Ishikawa (cell line): ENCODE data around the gene MARCHF6.

Experiments used
- CEBPB ChIP-seq: IDR thresholded peaks from 2 replicates; pipeline ENCODE4 v1.6.1; 2012
- CREB1 ChIP-seq: IDR thresholded peaks from 2 replicates; pipeline ENCODE4 v1.6.1; 2012; ENCODE audit warnings: low read depth
- EGR1 ChIP-seq: IDR thresholded peaks from 2 replicates; pipeline ENCODE4 v1.6.1; 2012
- EP300 ChIP-seq: IDR thresholded peaks from 2 replicates; pipeline ENCODE4 v1.6.1; 2012; ENCODE audit warnings: borderline replicate concordance
- FOXM1 ChIP-seq: IDR thresholded peaks from 2 replicates; pipeline ENCODE4 v1.6.1; 2012; ENCODE audit warnings: low read depth, borderline replicate concordance
- NFIC ChIP-seq: IDR thresholded peaks from 2 replicates; pipeline ENCODE4 v1.6.1; 2012
- RAD21 ChIP-seq: IDR thresholded peaks from 2 replicates; pipeline ENCODE4 v1.6.1; 2012; ENCODE audit warnings: low read depth
- TAF1 ChIP-seq: IDR thresholded peaks from 2 replicates; pipeline ENCODE4 v1.6.1; 2012; ENCODE audit warnings: low read depth, mild to moderate bottlenecking
- TCF12 ChIP-seq: IDR thresholded peaks from 2 replicates; pipeline ENCODE4 v1.6.1; 2012; ENCODE audit warnings: low read depth
- TEAD4 ChIP-seq: IDR thresholded peaks from 2 replicates; pipeline ENCODE4 v1.6.1; 2012
- YY1 ChIP-seq: IDR thresholded peaks from 2 replicates; pipeline ENCODE4 v1.6.1; 2012; ENCODE audit warnings: low read depth
- ZBTB7A ChIP-seq: IDR thresholded peaks from 2 replicates; pipeline ENCODE4 v1.6.1; 2012; ENCODE audit warnings: low read depth
- TF ChIP-seq, protein P1 (sequence below): IDR thresholded peaks from 2 replicates; pipeline ENCODE4 v1.6.1; 2012
- TF ChIP-seq, protein P2 (sequence below): IDR thresholded peaks from 2 replicates; pipeline ENCODE4 v1.6.1; 2012; ENCODE audit warnings: low read depth, mild to moderate bottlenecking
- TF ChIP-seq, protein P3 (sequence below): IDR thresholded peaks from 2 replicates; pipeline ENCODE4 v1.6.1; 2012

The MARCHF6 gene

DNA sequence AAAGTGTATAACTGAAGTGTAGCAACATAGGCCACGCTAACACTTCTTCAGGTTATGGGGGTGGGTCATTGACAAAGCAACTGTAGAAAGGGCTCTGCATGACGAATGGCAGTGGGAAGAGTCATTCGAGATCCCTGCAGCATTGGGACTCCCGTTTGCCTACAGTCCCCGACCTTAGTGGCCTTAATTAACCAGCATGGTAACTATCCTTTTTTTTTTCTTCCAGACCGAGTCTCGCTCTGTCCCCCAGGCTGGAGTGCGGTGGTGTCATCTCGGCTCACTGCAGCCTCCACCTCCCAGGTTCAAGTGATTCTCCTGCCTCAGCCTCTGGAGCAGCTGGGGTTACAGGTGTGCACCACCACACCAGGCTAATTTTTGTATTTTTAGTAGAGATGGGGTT lies 31.6 kb upstream of the MARCHF6 start:
- no peak for TF ChIP-seq RAD21
- TF ChIP-seq, protein P1, sequence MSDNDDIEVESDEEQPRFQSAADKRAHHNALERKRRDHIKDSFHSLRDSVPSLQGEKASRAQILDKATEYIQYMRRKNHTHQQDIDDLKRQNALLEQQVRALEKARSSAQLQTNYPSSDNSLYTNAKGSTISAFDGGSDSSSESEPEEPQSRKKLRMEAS: no peak
- TF ChIP-seq EGR1: no peak
- TF ChIP-seq TEAD4: no peak
- no peak for TF ChIP-seq CREB1
- TF ChIP-seq, protein P2, sequence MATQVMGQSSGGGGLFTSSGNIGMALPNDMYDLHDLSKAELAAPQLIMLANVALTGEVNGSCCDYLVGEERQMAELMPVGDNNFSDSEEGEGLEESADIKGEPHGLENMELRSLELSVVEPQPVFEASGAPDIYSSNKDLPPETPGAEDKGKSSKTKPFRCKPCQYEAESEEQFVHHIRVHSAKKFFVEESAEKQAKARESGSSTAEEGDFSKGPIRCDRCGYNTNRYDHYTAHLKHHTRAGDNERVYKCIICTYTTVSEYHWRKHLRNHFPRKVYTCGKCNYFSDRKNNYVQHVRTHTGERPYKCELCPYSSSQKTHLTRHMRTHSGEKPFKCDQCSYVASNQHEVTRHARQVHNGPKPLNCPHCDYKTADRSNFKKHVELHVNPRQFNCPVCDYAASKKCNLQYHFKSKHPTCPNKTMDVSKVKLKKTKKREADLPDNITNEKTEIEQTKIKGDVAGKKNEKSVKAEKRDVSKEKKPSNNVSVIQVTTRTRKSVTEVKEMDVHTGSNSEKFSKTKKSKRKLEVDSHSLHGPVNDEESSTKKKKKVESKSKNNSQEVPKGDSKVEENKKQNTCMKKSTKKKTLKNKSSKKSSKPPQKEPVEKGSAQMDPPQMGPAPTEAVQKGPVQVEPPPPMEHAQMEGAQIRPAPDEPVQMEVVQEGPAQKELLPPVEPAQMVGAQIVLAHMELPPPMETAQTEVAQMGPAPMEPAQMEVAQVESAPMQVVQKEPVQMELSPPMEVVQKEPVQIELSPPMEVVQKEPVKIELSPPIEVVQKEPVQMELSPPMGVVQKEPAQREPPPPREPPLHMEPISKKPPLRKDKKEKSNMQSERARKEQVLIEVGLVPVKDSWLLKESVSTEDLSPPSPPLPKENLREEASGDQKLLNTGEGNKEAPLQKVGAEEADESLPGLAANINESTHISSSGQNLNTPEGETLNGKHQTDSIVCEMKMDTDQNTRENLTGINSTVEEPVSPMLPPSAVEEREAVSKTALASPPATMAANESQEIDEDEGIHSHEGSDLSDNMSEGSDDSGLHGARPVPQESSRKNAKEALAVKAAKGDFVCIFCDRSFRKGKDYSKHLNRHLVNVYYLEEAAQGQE: no peak
- no peak for TF ChIP-seq CEBPB
- no peak for TF ChIP-seq TCF12
- no peak for TF ChIP-seq NFIC
- no peak for TF ChIP-seq ZBTB7A
- no peak for TF ChIP-seq FOXM1
- TF ChIP-seq, protein P3, sequence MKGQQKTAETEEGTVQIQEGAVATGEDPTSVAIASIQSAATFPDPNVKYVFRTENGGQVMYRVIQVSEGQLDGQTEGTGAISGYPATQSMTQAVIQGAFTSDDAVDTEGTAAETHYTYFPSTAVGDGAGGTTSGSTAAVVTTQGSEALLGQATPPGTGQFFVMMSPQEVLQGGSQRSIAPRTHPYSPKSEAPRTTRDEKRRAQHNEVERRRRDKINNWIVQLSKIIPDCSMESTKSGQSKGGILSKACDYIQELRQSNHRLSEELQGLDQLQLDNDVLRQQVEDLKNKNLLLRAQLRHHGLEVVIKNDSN: no peak
- no peak for TF ChIP-seq YY1
- no peak for TF ChIP-seq EP300

DNA sequence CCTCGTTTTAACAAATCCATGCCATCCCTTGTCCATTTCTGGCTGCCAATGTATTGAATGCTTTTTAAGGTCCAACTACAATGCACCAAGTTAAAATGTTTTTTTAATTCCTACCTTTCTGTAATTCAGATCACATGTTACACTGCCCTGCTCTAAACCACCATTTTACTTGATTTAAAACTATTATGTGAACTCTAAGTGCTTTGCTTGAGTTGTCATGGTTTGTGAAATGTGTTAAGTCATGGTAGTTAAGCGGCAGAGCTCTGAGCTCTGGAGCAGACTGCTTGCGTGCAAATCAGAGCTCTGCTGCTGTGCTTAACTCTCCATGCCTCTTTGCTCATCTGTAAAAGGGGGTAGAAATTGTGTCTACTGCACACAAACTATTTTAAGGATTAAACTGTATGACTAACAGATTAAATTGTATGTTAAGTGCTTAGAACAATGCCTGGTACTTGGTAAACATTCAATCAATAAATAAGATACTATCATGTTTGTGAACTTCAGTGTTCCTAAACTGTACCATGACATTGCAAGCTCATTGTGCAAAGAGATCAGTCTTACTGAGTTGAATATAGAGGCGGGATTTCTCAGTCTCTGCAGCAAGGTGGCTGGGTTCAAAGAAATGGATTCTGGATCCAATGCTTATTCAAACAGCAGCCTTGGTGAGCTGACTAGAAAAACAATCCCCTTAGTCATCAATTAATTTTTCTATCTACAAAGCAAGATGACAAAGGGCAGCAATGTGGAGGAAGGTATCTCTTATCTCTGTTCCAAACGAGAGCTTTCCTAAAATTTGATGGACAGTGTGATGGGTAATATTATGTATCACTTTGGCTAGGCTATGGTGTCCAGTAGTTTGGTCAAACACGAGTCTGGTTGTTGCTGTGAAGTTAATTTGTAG lies 29.7 kb upstream of the MARCHF6 start:
- no peak for TF ChIP-seq YY1
- no peak for TF ChIP-seq TEAD4
- TF ChIP-seq TCF12: no peak

DNA sequence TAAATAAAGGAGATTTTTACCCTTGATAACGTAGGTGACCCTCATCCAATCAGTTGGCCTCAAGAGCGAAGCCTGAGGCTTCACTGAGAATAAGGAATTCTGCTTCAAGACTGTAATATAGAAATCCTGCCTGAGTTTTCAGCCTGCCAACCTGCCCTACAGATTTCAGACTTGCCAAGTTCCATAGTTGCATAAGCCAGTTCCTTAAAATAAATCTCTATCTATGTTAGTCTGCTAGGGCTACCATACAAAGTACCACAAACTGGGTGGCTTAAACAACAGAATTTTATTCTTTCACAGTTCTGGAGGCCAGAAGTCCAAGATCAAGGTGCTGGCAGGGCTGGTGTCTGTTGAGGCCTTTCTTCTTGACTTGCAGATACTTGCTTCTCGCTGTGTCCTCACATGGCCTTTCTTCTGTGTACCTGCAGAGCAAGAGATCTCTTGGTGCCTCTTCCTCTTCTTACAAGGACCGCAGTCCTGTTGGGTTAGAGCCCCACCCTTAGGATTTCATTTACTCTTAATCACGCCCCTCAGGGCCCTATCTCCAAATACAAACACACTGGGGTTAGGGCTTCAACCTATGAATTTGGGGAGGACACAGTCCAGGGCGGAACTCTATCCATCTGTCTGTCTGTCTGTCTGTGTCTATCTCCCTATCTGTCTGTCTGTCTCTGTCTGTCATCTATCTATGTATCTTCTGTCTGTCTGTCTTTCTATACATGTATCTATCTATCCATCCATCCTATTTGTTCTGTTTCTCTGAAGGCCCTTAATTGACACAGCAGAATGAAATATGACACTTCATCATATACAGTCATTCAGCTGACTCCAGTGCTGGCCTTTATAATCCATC lies 28.8 kb upstream of the MARCHF6 start:
- TF ChIP-seq CREB1: no peak
- no peak for TF ChIP-seq TEAD4
- TF ChIP-seq EGR1: no peak
- TF ChIP-seq TAF1: no peak
- no peak for TF ChIP-seq ZBTB7A
- TF ChIP-seq EP300: no peak
- TF ChIP-seq, protein P3: no peak
- TF ChIP-seq RAD21: no peak
- TF ChIP-seq CEBPB: no peak
- TF ChIP-seq FOXM1: no peak
- TF ChIP-seq YY1: no peak
- TF ChIP-seq, protein P2: no peak
- TF ChIP-seq, protein P1: no peak
- TF ChIP-seq TCF12: no peak
- no peak for TF ChIP-seq NFIC

DNA sequence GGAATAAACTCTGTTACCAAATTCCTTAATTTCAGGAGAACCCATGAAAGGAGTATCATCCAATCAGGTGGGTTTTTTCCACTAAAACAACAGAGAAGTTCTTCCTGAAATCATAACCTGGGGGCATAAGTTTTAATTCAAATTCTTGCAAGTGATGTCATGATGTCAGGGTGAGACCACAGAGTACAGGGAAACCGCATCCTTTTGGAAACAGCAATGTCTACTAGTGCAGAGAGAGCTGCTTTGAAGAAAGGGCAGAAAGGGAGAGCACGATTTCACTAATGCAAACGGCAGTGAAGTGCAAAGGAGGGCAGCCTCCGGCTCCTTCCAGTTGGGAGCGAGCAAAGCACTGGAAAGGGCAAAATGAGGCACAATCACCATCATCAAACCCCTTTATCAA lies 25.2 kb upstream of the MARCHF6 start:
- TF ChIP-seq EGR1 (no peak), ZBTB7A (no peak)
- TF ChIP-seq, protein P3: no peak

DNA sequence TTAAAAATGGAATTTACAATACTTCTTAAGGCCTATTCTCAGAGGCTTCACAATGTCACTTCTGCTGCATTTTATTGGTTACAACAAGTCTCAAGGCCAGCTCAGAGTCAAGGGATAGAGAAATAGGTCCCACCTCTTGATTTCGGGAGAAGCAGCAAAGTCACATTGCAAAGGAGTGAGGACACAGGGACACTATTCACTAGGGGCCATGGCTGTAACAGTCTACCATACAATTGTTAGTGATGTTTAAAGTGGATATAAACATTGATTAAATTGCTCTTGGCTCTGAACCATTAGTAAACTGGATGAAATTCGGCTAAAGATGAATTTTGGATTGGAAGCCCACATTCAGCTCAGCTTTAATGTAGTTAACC lies 24.1 kb upstream of the MARCHF6 start:
- TF ChIP-seq CEBPB (no peak), EP300 (no peak), ZBTB7A (no peak), EGR1 (no peak), CREB1 (no peak), NFIC (no peak), TCF12 (no peak), TEAD4 (no peak), TAF1 (no peak), YY1 (no peak)
- TF ChIP-seq, protein P1: no peak
- TF ChIP-seq, protein P2: no peak
